Aorta (tissue), 5 donors: ENCODE results near the gene RFXANK. TPM values are rescaled to one million over a fixed set of nuclear protein-coding genes. Genes with fewer than 3 reads are reported as not detected.
"Not testable (repeated sequence)": the region's sequence is repeated elsewhere in the genome, so short reads cannot be mapped to it uniquely, and the experiment has no call there.

Experiments used
- ATAC-seq: fragments of 200-7000 bp; cut with Tn5 transposase; one replicate; pipeline ENCODE4 v1.9.1; 2022; ENCODE audit warnings: moderate library complexity; ENCODE audit not compliant: low FRiP score
- DNase-seq, 2 donors: peaks; one replicate each; pipeline ENCODE4 v3.0.0-alpha.2; 2020
- H3K27ac ChIP-seq, 2 donors: one replicate each; pipeline ENCODE4 v1.5.1; 2013; ENCODE audit warnings: low read length in 2 of 2, mild to moderate bottlenecking in 2 of 2, moderate library complexity in 2 of 2, control low read depth in 1 of 2, inconsistent platforms in 1 of 2, low read depth in 1 of 2
- H3K27me3 ChIP-seq, 2 donors: one replicate each; pipeline ENCODE4 v1.6.1; 2013; ENCODE audit warnings: control low read depth in 1 of 2, low read length in 1 of 2, mild to moderate bottlenecking in 1 of 2, moderate library complexity in 1 of 2; ENCODE audit not compliant: insufficient read depth in 2 of 2, control insufficient read depth in 1 of 2
- H3K36me3 ChIP-seq, 2 donors: one replicate each; pipeline ENCODE4 v1.6.1; 2013; ENCODE audit warnings: control low read depth in 1 of 2, low read length in 1 of 2, mild to moderate bottlenecking in 1 of 2; ENCODE audit not compliant: insufficient read depth in 2 of 2, control insufficient read depth in 1 of 2
- H3K4me1 ChIP-seq, 2 donors: one replicate each; pipeline ENCODE4 v1.6.1; 2013; ENCODE audit warnings: low read length in 2 of 2, control low read depth in 1 of 2, mild to moderate bottlenecking in 1 of 2, moderate library complexity in 1 of 2; ENCODE audit not compliant: insufficient read depth in 2 of 2, control insufficient read depth in 1 of 2
- H3K4me3 ChIP-seq, 2 donors: one replicate each; pipeline ENCODE4 v1.5.1; 2013; ENCODE audit warnings: low read length in 2 of 2, control low read depth in 1 of 2, mild to moderate bottlenecking in 1 of 2
- H3K9me3 ChIP-seq: one replicate; pipeline ENCODE4 v1.6.1; 2013; ENCODE audit warnings: mild to moderate bottlenecking, low read length; ENCODE audit not compliant: control insufficient read depth
- WGBS, 2 donors: extraction: QIAGEN DNeasy Blood & Tissue Kit; methylation state at CpG; one replicate each; pipeline ENCODE4 v1.1.7; 2013; 5-methylcytosine and 5-hydroxymethylcytosine counted together
- intact Hi-C, 2 donors: fragments of 100-400 bp; cut with DNase I; formaldehyde crosslinking; loops; one replicate each; pipeline versions ENCODE4 v1.14.2 to v1.15.0; 2022
- polyA plus RNA-seq, 2 donors: library from polyadenylated mRNA; stranded (reverse); fragments of 200-250 nt; gene quantifications; one replicate each; pipeline ENCODE4 v1.2.3, GENCODE V29; 2013
- total RNA-seq, 2 donors: library from RNA; stranded (reverse); fragmentation: NEBNext Ultra II Directional; extraction: Animal tissue kit (Norgen Biotek cat#: 25700); gene quantifications; one replicate each; pipeline ENCODE4 v1.2.1, GENCODE V29; 2021
- donor health status: healthy with polysubstance abuse.
- donor health status: Bipolar disorder and iron deficiency.
- donor health status: DM: no; HTN: no; CAD: no.
- donor health status: DM: no; HTN: no; CAD: no.
- donor health status: DM: yes; HTN: yes; CAD: no.

RFXANK gene
- total and polyA plus RNA-seq, 4 donors: 33.1 to 199 (median 43.2) TPM

GRCh38 chr19:19218911-19219310 is 26.9 kb downstream of the RFXANK start:
- H3K27ac ChIP-seq: no peak overlapping the region
- H3K9me3 ChIP-seq: no peaks in the 10 kb centered on the region
- H3K4me1 ChIP-seq: no peaks in the 10 kb centered on the region
- no peak overlapping the region for H3K4me3 ChIP-seq
- DNase-seq (no peak), ATAC-seq (no peak)
- no peaks in the 10 kb centered on the region for H3K36me3 ChIP-seq
- intact Hi-C loops: no loop called here
- no peaks in the 10 kb centered on the region for H3K27me3 ChIP-seq
- WGBS, 2 donors: 87% methylated on average over 21 of the region's 21 CpGs

- H3K4me3 ChIP-seq, intact Hi-C loops, H3K27ac ChIP-seq, H3K36me3 ChIP-seq, ATAC-seq, H3K27me3 ChIP-seq, H3K9me3 ChIP-seq, H3K4me1 ChIP-seq, DNase-seq: not testable (repeated sequence)
- 79 to 85% methylated on average over 8 of the region's 8 CpGs for WGBS, 2 donors
Observed at GRCh38 chr19:19221000-19221399, 28.9 kb downstream of the RFXANK start.

GRCh38 chr19:19223060-19223459 is 31.0 kb downstream of the RFXANK start:
- no peaks in the 10 kb centered on the region for H3K27me3 ChIP-seq
- no peaks in the 10 kb centered on the region for H3K9me3 ChIP-seq
- no peaks in the 10 kb centered on the region for H3K4me1 ChIP-seq
- ATAC-seq (no peak), DNase-seq (no peak)
- intact Hi-C loops: no loop called here
- WGBS, 2 donors: 79 to 88% methylated on average over 5 of the region's 5 CpGs
- H3K27ac ChIP-seq: no peak overlapping the region
- H3K36me3 ChIP-seq: no peaks in the 10 kb centered on the region
- no peak overlapping the region for H3K4me3 ChIP-seq

- Histone ChIP-seq H3K4me3 (no peak overlapping the region), H3K27me3 (no peaks in the 10 kb centered on the region), H3K36me3 (no peaks in the 10 kb centered on the region), H3K27ac (no peak overlapping the region), H3K4me1 (no peaks in the 10 kb centered on the region), H3K9me3 (no peaks in the 10 kb centered on the region)
- intact Hi-C loops: no loop called here
- ATAC-seq (no peak), DNase-seq (no peak)
- 80 to 81% methylated on average over 6 of the region's 6 CpGs for WGBS, 2 donors
Observed at GRCh38 chr19:19223636-19224035, 31.6 kb downstream of the RFXANK start.

- no peaks in the 10 kb centered on the region for H3K9me3 ChIP-seq
- no peak overlapping the region for H3K27ac ChIP-seq
- intact Hi-C loops: no loop called here
- no peaks in the 10 kb centered on the region for H3K27me3 ChIP-seq
- 64 to 66% methylated on average over 17 of the region's 17 CpGs for WGBS, 2 donors
- ATAC-seq (no peak), DNase-seq (no peak)
- H3K4me1 ChIP-seq: no peaks in the 10 kb centered on the region
- H3K36me3 ChIP-seq: no peaks in the 10 kb centered on the region
- no peak overlapping the region for H3K4me3 ChIP-seq
Observed at GRCh38 chr19:19224150-19224851, 32.2 kb downstream of the RFXANK start.

- no peaks in the 10 kb centered on the region for H3K27me3 ChIP-seq
- DNase-seq (peak; percentile 71 to 87), ATAC-seq (no peak)
Observed at GRCh38 chr19:19224852-19225494, 32.9 kb downstream of the RFXANK start.

GRCh38 chr19:19226204-19226603 is 34.1 kb downstream of the RFXANK start:
- H3K27me3 ChIP-seq: no peaks in the 10 kb centered on the region
- no peak overlapping the region for H3K27ac ChIP-seq
- DNase-seq: no peak
- no peaks in the 10 kb centered on the region for H3K4me1 ChIP-seq
- intact Hi-C loops: no loop called here
- H3K36me3 ChIP-seq: no peaks in the 10 kb centered on the region
- H3K9me3 ChIP-seq: no peaks in the 10 kb centered on the region
- 74 to 81% methylated on average over 5 of the region's 5 CpGs for whole genome bisulfite sequencing, 2 donors
- H3K4me3 ChIP-seq: no peak overlapping the region
- no peak for ATAC-seq

More at GRCh38 chr19:19224852-19225494, 32.9 kb downstream of the RFXANK start:
- intact Hi-C loops: no loop called here
- Histone ChIP-seq H3K4me3 (peak overlapping the region in 1 of 2 donors; percentile 17), H3K4me1 (no peaks in the 10 kb centered on the region), H3K27ac (no peak overlapping the region), H3K9me3 (no peaks in the 10 kb centered on the region), H3K36me3 (no peaks in the 10 kb centered on the region)
- 1 to 2% methylated on average over 56 to 59 of the region's 59 CpGs for whole genome bisulfite sequencing, 2 donors

GRCh38 chr19:19226663-19227062 is 34.6 kb downstream of the RFXANK start:
- Histone ChIP-seq H3K4me1 (no peaks in the 10 kb centered on the region), H3K27ac (no peak overlapping the region), H3K27me3 (no peaks in the 10 kb centered on the region), H3K9me3 (no peaks in the 10 kb centered on the region), H3K4me3 (no peak overlapping the region), H3K36me3 (no peaks in the 10 kb centered on the region)
- 49 to 54% methylated on average over 10 of the region's 10 CpGs for WGBS, 2 donors
- ATAC-seq (no peak), DNase-seq (no peak)
- intact Hi-C loops: no loop called here

GRCh38 chr19:19227217-19227616 is 35.2 kb downstream of the RFXANK start:
- WGBS, 2 donors: 78 to 79% methylated on average over 4 of the region's 4 CpGs
- no peak for ATAC-seq
- H3K36me3 ChIP-seq: no peaks in the 10 kb centered on the region
- no peak overlapping the region for H3K27ac ChIP-seq
- H3K4me1 ChIP-seq: no peaks in the 10 kb centered on the region
- no peak overlapping the region for H3K4me3 ChIP-seq
- H3K9me3 ChIP-seq: no peaks in the 10 kb centered on the region
- H3K27me3 ChIP-seq: no peaks in the 10 kb centered on the region
- DNase-seq: no peak
- intact Hi-C loops: no loop called here
